Suppressor macrophage treated with lipopolysaccharide for 4 hours (primary cell): ENCODE measurements around the gene ITIH6.
"Not testable (repeated sequence)": the region's sequence is repeated elsewhere in the genome, so short reads cannot be mapped to it uniquely, and the experiment has no call there.

Experiments used
- DNase-seq: peaks from one replicate; pipeline ENCODE4 v3.0.0-alpha.2; 2020

The ITIH6 gene

GRCh38 chrX:54807524-54808108 lies 9.6 kb upstream of the ITIH6 start, which contains the start of gene MAGED2:
MAGED2 (plus strand) TSS chrX:54807745; CDS start chrX:54809332, 1,587 bp downstream.
- no peak for DNase-seq

- DNase-seq = no peak
These were observed 991 bp upstream of the ITIH6 start for GRCh38 chrX:54799046-54799445.

GRCh38 chrX:54794795-54795194 lies 3.3 kb downstream of the ITIH6 start:
- no peak for DNase-seq

GRCh38 chrX:54794028-54794427 lies 4.0 kb downstream of the ITIH6 start:
- DNase-seq = no peak

GRCh38 chrX:54789405-54789804 lies 8.7 kb downstream of the ITIH6 start:
- DNase-seq = not testable (repeated sequence)

GRCh38 chrX:54788446-54788845 lies 9.6 kb downstream of the ITIH6 start:
- DNase-seq = no peak

DNA sequence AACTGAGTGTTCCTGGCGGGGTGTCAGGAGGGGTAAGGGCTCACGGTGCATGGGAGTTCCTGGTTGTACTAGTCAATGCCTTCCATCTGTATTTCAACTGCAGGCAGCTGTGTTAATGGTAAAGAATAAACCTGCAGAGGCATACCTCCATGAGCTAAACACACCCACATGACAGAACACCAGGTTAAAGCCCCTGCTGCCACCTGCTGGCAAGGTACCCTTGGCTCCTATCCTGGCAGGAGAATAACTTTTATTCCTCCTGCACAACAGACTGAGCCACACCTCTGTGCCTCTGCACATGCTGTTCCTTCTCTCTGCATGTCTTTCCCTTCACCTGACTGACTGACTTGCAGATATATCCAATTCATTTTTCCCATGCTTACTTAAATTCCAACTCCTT lies 11.1 kb downstream of the ITIH6 start:
- DNase-seq = no peak

DNA sequence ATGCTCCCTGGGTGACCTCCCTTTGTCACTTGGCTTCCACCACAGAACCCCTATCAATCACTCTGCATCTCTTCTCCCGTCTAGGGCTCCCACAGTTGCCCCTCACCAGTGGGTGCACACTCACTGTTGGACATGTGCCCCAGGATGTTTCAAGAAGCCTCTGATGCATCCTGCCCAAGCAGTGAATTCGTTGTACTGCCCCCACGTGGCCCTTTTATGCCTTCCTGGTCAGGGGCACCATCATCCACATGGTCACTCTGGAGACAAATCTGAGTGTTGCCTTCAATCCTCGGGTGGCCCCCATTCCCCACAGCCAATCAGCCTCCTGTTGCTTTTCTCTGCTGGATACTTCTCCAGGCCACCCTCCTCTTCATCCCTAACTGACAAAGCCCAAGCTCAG lies 12.2 kb downstream of the ITIH6 start:
- DNase-seq = no peak

GRCh38 chrX:54776987-54777672 lies 20.9 kb downstream of the ITIH6 start:
- no peak for DNase-seq

GRCh38 chrX:54776061-54776460 lies 22.0 kb downstream of the ITIH6 start:
- no peak for DNase-seq

DNA sequence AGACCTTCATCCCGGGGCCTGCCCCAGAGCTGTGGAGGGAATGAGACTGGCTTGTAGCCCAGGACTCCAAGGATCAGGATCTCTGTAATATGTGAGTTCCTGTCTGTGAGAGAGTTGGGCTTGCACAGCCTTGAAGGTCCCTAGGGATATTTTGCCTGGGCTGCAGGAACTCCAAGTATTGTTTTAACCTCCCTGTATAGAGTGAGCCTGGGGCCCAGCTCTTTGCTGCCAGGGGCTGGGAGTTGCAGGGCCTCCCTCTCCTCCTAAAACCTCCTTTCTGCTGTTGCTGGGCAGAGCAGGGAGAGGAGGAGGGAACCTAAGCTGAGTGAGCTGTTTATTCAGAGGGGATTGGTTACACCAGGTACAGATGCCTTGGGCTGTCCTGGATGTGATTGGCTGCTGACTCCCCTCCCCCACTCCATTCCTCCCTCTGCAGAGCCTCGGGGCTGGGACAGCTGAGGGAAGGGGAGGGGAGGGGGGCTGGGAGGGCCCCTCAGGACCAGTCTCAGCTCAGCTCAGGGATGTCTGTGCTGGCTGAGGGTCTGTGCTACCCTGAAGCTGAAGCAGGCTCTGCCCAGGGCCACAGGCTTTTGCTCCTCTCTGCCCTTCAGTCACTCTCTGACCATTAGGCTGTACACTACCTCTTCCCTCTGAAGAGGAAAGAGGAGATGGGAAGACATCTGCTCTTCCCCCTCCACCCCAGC lies 23.5 kb downstream of the ITIH6 start:
- DNase-seq = not testable (repeated sequence)

DNA sequence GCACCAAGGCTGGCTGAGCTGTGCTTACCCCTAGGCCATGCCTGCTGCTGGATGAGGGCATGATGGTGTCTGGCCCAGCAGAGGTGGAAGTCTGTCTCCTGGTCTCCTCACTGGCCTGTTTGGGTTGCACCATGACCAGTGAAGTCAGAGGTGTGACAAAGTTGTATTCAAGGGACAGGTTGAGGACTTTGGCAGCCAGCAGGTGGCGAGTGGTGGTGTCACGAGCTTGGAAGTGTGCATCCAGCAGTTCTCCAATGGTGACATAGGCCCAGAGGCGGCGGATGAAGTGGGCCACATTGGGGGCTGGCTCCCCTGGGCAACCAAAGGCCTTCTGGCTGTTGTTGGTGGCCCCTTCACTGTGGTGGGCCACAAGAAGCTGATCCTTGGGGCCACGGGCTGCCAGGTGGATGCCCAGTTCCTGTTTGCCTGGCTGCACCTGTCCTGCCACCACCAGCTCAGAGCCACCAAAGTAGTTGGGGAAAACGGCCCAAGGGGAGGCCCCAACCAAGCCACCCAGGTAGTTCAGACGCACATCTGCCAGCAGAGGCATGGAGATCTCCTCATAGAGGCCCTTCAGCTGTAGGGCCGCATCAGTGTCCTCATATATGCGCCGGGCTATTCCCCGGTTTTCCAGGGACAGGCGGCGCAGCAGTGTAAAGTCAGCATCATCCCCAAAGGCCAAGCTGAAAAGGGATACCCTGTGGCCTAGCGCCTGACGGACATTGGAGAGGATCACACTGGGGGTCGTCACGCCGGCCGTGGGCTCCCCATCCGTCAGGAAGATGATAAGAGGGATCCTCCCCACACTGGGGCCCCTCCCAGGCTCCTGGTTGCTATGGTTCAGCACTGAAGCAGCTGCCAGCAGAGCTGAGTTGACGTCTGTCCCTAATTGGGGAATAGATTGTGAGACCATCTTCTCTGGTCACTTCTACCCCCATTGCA lies 39.7 kb downstream of the ITIH6 start:
- no peak for DNase-seq

- no peak for DNase-seq
These were observed 43.2 kb downstream of the ITIH6 start for GRCh38 chrX:54754854-54755253.

- DNase-seq = no peak
These were observed 49.4 kb downstream of the ITIH6 start for GRCh38 chrX:54748626-54749025.

DNA sequence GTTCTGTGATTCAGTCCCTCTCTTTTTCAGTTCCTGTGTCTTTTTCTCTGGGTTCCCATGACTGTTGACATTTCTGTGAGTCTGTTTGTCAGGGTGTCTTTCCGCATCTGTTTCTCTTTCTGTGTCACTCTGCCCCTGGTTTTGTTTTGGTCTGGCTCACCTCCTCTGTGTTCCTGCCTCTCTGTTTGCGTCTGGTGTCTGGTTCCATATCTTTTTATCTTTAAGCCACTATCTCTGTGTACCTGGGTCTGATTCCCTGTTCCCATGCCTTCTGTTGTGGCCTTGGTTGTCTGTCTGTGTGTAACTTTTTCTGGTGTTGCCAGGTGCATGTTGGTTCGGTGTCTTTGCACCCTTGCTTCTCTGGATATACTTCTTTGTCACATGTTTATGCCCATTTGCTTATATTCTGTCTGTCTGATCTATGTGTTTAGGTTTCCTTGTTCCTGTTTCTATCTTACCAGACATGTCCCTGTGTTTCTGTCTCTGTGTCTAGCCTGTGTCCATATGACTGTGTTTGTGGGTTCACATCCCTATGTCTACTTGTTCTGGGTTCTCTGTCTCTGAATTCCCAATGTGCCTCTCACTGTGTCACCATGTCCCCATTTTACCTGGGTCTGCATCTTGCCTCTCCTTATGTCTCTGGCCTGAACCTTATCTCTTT lies 50.2 kb downstream of the ITIH6 start:
- DNase-seq = no peak

- no peak for DNase-seq
These were observed 51.1 kb downstream of the ITIH6 start for GRCh38 chrX:54746928-54747327.

DNA sequence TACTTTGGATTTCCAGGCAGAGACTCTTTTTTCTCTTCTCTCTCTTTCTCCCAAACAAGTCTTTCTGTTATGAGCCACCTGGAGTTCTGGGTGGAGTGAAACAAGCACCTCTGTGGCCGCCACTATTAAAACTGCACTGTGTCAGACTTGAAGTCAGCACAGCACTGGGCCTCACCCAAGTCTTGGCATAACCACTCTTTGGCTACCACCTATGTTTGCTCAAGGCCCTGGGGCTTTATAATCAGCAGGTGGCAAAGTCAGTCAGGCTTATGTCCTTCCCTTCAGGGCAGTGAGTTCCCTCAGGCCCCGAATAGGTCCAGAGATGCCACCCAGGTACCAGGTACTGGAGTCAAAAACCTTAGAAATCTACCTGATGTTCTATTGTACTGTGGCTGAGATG lies 52.4 kb downstream of the ITIH6 start:
- no peak for DNase-seq

DNA sequence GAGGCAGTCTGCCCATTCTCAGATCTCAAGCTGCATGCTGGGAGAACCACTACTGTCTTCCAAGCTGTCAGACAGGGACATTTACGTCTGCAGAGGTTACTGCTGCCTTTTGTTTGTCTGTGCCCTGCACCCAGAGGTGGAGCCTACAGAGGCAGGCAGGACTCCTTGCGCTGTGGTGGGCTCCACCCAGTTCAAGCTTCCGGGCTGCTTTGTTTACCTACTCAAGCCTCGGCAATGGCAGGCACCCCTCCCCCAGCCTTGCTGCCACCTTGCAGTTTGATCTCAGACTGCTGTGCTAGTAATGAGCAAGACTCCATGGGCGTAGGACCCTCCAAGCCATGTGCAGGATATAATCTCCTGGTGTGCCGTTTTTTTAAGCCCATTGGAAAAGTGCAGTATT lies 59.5 kb downstream of the ITIH6 start:
- not testable (repeated sequence) for DNase-seq

DNA sequence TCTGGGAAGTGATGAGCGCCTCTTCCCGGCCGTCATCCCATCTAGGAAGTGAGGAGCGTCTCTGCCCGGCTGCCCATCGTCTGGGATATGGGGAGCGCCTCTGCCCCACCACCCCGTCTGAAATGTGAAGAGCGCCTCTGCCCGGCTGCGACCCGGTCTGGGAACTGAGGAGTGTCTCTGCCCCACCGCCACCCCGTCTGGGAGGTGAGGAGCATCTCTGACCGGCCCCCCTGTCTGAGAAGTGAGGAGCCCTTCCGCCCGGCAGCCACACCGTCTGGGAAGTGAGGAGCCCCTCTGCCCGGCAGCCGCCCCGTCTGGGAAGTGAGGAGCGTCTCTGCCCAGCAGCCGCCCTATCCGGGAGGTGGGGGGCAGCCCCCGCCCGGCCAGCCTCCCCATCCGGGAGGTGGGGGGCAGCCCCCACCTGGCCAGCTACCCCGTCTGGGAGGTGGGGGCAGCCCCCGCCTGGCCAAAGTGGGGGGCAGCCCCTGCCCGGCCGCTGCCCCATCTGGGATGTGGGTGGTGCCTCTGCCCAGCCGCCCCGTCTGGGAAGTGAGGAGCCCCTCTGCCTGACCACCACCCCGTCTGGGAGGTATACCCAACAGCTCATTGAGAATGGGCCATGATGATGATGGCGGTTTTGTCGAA lies 61.6 kb downstream of the ITIH6 start:
- not testable (repeated sequence) for DNase-seq

DNA sequence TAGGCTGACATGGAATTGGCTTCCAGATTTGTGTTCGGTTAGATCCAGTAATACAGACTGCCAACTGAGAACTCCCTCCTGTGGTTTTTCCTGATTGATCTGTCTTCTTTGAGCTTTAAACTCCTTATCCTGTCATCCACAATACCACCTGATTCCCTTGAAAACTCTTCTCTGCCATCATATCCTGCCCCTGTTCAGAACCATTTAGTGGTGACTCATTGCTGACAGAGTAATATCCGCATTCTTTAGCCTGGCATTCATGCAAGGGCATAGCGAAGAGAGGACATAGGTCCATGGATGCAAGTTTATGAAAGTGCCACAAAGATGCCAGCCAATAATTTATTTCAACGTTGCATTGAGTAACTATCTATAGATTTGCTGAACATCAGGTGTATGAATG lies 76.6 kb downstream of the ITIH6 start:
- no peak for DNase-seq

GRCh38 chrX:54715621-54716020 lies 82.4 kb downstream of the ITIH6 start:
- no peak for DNase-seq

GRCh38 chrX:54714424-54714823 lies 83.6 kb downstream of the ITIH6 start:
- DNase-seq = no peak
